ENCODE results near the gene ALK.

Gene ALK

GRCh38 chr2:29155578-29155977, 765.8 kb downstream of the ALK start:
- no peaks in the 10 kb centered on the region for H3K9me3 ChIP-seq (ENCODE audit: severe bottlenecking)
- no peaks in the 10 kb centered on the region for H3K27me3 ChIP-seq (ENCODE audit: insufficient read depth, low read depth, severe bottlenecking)
- TF ChIP-seq CTCF (IDR thresholded peaks at IDR 0.05; ENCODE audit: low read depth, low read length) = no peak
- no peak overlapping the region for H3K27ac ChIP-seq
- no peak overlapping the region for H3K4me3 ChIP-seq (ENCODE audit: low read depth, low read length)
- H3K36me3 ChIP-seq = peaks cover 59% of the 10 kb centered on the region
- DNase-seq = no peak

- H3K4me3 ChIP-seq (ENCODE audit: low read depth, low read length) = no peak overlapping the region
- DNase-seq = no peak
- TF ChIP-seq CTCF (IDR thresholded peaks at IDR 0.05; ENCODE audit: low read depth, low read length) = no peak
- no peaks in the 10 kb centered on the region for H3K9me3 ChIP-seq (ENCODE audit: severe bottlenecking)
- peaks cover 55% of the 10 kb centered on the region for H3K36me3 ChIP-seq
- H3K27ac ChIP-seq = no peak overlapping the region
- H3K27me3 ChIP-seq (ENCODE audit: insufficient read depth, low read depth, severe bottlenecking) = no peaks in the 10 kb centered on the region
These were observed 766.8 kb downstream of the ALK start for GRCh38 chr2:29154610-29155009.

GRCh38 chr2:29147963-29148362, 773.4 kb downstream of the ALK start:
- no peak overlapping the region for H3K4me3 ChIP-seq (ENCODE audit: low read depth, low read length)
- TF ChIP-seq CTCF (IDR thresholded peaks at IDR 0.05; ENCODE audit: low read depth, low read length) = no peak
- H3K36me3 ChIP-seq = peaks cover 32% of the 10 kb centered on the region
- no peaks in the 10 kb centered on the region for H3K27me3 ChIP-seq (ENCODE audit: insufficient read depth, low read depth, severe bottlenecking)
- H3K9me3 ChIP-seq (ENCODE audit: severe bottlenecking) = no peaks in the 10 kb centered on the region
- DNase-seq = peak; percentile 58
- H3K27ac ChIP-seq = no peak overlapping the region

GRCh38 chr2:29146197-29146596, 775.2 kb downstream of the ALK start:
- peaks cover 21% of the 10 kb centered on the region for H3K36me3 ChIP-seq

GRCh38 chr2:29143657-29144056, 777.7 kb downstream of the ALK start:
- Histone ChIP-seq H3K4me3 (ENCODE audit: low read depth, low read length) (no peak overlapping the region), H3K27ac (no peak overlapping the region), H3K27me3 (ENCODE audit: insufficient read depth, low read depth, severe bottlenecking) (no peaks in the 10 kb centered on the region), H3K9me3 (ENCODE audit: severe bottlenecking) (peaks cover 2% of the 10 kb centered on the region), H3K36me3 (peaks cover 26% of the 10 kb centered on the region)
- TF ChIP-seq CTCF (IDR thresholded peaks at IDR 0.05; ENCODE audit: low read depth, low read length) = no peak
- DNase-seq = no peak

More at GRCh38 chr2:29146197-29146596, 775.2 kb downstream of the ALK start:
- DNase-seq = no peak
- TF ChIP-seq CTCF (IDR thresholded peaks at IDR 0.05; ENCODE audit: low read depth, low read length) = no peak
- Histone ChIP-seq H3K27me3 (ENCODE audit: insufficient read depth, low read depth, severe bottlenecking) (no peaks in the 10 kb centered on the region), H3K4me3 (ENCODE audit: low read depth, low read length) (no peak overlapping the region), H3K9me3 (ENCODE audit: severe bottlenecking) (no peaks in the 10 kb centered on the region), H3K27ac (no peak overlapping the region)

Data from WERI-Rb-1 (cell line).